ENCODE results near the gene CLEC16A. TPM values are rescaled to one million over a fixed set of nuclear protein-coding genes. Genes with fewer than 3 reads are reported as not detected.

CLEC16A gene
- total RNA-seq, 4 donors from 2014 or later: 20.3 to 25.7 (median 25.1) TPM

DNA sequence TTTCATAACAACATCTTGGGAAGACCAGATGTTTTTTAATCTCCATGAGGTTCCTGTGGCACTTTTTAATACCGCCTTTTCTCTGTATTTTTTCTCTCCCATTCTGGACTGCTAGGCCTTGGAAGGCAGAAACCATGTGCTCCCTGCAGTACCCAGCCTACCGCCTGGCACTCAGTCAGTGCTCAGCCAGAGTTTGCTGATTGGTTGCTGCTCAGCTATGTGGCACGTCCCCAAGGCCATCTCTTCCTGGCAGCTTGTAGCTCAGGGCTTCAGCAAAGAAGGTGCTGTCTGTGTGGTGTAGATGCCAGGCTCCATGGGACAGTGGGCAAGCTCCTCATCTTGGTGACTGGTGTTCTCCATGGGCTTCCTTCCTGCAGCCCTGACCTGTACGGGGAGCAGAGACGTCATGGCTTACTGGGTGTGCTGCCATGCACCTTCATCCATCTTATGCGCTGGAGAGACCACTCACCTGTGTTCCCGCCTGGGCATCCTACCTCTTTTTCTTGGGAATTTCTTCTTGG, 86.7 kb downstream of the CLEC16A start:
- peaks cover 2 to 67% (median 9%) of the 10 kb centered on the region in 3 donors for H3K36me3 ChIP-seq
- H3K9me3 ChIP-seq: peaks cover 0 to 6% (median 5%) of the 10 kb centered on the region in 3 donors
- intact Hi-C loops (cut with DNase I): no loop called here
- H3K4me3 ChIP-seq: no peak overlapping the region
- no peak overlapping the region for H3K27ac ChIP-seq
- H3K27me3 ChIP-seq: no peaks in the 10 kb centered on the region
- peaks cover 18 to 34% (median 34%) of the 10 kb centered on the region in 3 donors for H3K4me1 ChIP-seq
- TF ChIP-seq CTCF (IDR thresholded peaks at IDR 0.05) (no peak), POLR2A (IDR thresholded peaks at IDR 0.05) (no peak)
- DNase-seq: no peak
- 94 to 95% methylated on average over 5 to 6 of the region's 7 CpGs for WGBS, 2 donors

GRCh38 chr16:11032000-11032921, 87.9 kb downstream of the CLEC16A start:
- TF ChIP-seq CTCF (IDR thresholded peaks at IDR 0.05) (no peak), POLR2A (IDR thresholded peaks at IDR 0.05) (no peak)
- 56 to 65% methylated on average over 7 to 11 of the region's 16 CpGs for WGBS, 2 donors

DNA sequence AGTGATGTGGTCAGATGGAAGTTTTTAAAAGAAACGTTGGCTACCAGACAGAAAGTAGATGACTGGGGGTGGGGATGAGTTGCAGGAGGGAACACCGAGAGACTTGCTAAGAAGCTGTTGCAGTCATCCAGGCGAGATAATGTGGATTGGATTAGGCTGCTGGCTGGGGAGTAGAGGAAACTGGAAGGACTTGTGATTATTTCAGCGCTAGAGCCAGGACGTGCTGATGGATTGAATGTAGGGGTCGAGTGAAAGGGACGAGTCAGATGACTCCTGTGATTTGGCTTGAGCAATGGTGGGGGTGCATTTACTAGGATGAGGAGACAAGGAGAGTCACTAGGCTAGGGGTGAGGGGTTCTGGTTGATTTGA, 88.5 kb downstream of the CLEC16A start:
- DNase-seq: no peak
- intact Hi-C loops (cut with DNase I): no loop called here
- no peak for TF ChIP-seq POLR2A (IDR thresholded peaks at IDR 0.05)
- TF ChIP-seq CTCF (IDR thresholded peaks at IDR 0.05): no peak
- WGBS, 2 donors: 29 to 41% methylated on average over 7 of the region's 7 CpGs
- Histone ChIP-seq H3K36me3 (peaks cover 0 to 67% (median 3%) of the 10 kb centered on the region in 3 donors), H3K27ac (peak overlapping the region; percentile 57 to 90 (median 81)), H3K9me3 (no peaks in the 10 kb centered on the region), H3K27me3 (no peaks in the 10 kb centered on the region), H3K4me3 (no peak overlapping the region), H3K4me1 (peaks cover 18 to 36% (median 34%) of the 10 kb centered on the region in 3 donors)

More at GRCh38 chr16:11032000-11032921, 87.9 kb downstream of the CLEC16A start:
- no peak for DNase-seq
- Histone ChIP-seq H3K36me3 (peaks cover 0 to 67% (median 6%) of the 10 kb centered on the region in 3 donors), H3K9me3 (no peaks in the 10 kb centered on the region), H3K4me1 (peaks cover 18 to 34% (median 34%) of the 10 kb centered on the region in 3 donors), H3K27ac (peak overlapping the region; percentile 57 to 90 (median 80)), H3K4me3 (no peak overlapping the region), H3K27me3 (no peaks in the 10 kb centered on the region)
- intact Hi-C loops (cut with DNase I): no loop called here

GRCh38 chr16:11033629-11034420, 89.5 kb downstream of the CLEC16A start:
- peaks cover 18 to 45% (median 34%) of the 10 kb centered on the region in 3 donors for H3K4me1 ChIP-seq
- WGBS, 2 donors: 65 to 74% methylated on average over 14 of the region's 14 CpGs
- H3K27ac ChIP-seq: peak overlapping the region; percentile 60 to 90 (median 81)
- no peaks in the 10 kb centered on the region for H3K9me3 ChIP-seq
- intact Hi-C loops (cut with DNase I): no loop called here
- peaks cover 0 to 58% (median 0%) of the 10 kb centered on the region in 3 donors for H3K36me3 ChIP-seq
- peak overlapping the region in 1 of 4 donors; percentile 15 for H3K4me3 ChIP-seq
- no peak for TF ChIP-seq POLR2A (IDR thresholded peaks at IDR 0.05)
- no peak for TF ChIP-seq CTCF (IDR thresholded peaks at IDR 0.05)
- H3K27me3 ChIP-seq: no peaks in the 10 kb centered on the region
- no peak for DNase-seq
